Progenitor cell of endocrine pancreas (in vitro differentiated cells): ENCODE data around the gene NRG4. TPM values are rescaled to one million over a fixed set of nuclear protein-coding genes. Genes with fewer than 3 reads are reported as not detected.
A peak's percentile ranks its signal among the peaks of the same experiment; 100 is the strongest.
"Not testable (repeated sequence)": the region's sequence is repeated elsewhere in the genome, so short reads cannot be mapped to it uniquely, and the experiment has no call there.

ENCODE experiments used
- DNase-seq: peaks from one replicate; pipeline ENCODE4 v3.0.0; 2021; ENCODE audit warnings: low spot score; ENCODE audit not compliant: unreplicated experiment
- H3K27ac Mint-ChIP-seq: 2 replicates; pipeline ENCODE4 v1.8.0; 2021; ENCODE audit warnings: mild to moderate bottlenecking, moderate library complexity, mixed read lengths
- H3K27me3 Mint-ChIP-seq: 2 replicates; pipeline ENCODE4 v1.8.0; 2021; ENCODE audit warnings: mixed read lengths
- H3K36me3 Mint-ChIP-seq: 2 replicates; pipeline ENCODE4 v1.8.0; 2022; ENCODE audit warnings: mixed read lengths; ENCODE audit not compliant: insufficient read depth
- H3K4me1 Mint-ChIP-seq: 2 replicates; pipeline ENCODE4 v1.8.0; 2021; ENCODE audit warnings: low read depth, mixed read lengths
- H3K4me3 Mint-ChIP-seq: 2 replicates; pipeline ENCODE4 v1.8.0; 2021; ENCODE audit warnings: low read depth, mild to moderate bottlenecking, moderate library complexity, mixed read lengths
- H3K9me3 Mint-ChIP-seq: 2 replicates; pipeline ENCODE4 v1.8.0; 2021; ENCODE audit warnings: low read depth, mixed read lengths
- total RNA-seq: library from RNA; stranded (reverse); gene quantifications from 2 replicates; pipeline ENCODE4 v1.2.1, GENCODE V29; 2021
- TF ChIP-seq, protein P1 (sequence below): fragments of 200-600 bp; sonication (generic); IDR thresholded peaks from one replicate; pipeline ENCODE4 v1.5.0; 2021; ENCODE audit warnings: antibody characterized with exemption, mild to moderate bottlenecking; ENCODE audit not compliant: unreplicated experiment

Gene NRG4
- total RNA-seq, 1 donor from 2014 or later, result 1.0 TPM

DNA sequence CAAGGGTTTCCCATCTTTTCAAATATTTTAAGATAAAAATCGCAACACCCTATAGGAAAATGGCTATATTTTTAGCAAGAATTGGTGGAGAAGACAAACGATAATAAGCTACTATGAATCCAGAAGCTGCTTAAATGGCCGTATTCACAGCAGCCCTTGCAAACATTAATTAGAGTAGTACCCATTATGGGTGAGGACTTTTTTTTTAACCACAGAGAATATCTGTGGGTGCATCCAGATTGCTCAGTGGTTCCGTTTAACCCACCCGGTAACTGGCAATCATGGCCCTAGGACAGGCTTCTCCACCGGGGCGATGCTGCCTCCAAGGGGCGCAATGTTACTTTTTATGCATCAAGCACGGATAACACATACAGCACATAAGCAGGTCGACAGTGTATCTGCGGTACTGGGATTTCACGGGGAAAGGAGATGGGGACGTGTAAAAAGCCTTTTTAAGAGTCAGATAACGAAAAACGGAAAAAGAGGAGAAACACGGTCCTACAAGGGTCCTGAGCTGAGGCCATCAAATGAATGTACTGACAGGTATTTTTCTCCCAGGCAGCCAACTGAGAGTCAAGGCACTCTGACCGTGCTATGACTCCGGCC is 46.6 kb upstream of the NRG4 start:
- H3K36me3 Mint-ChIP-seq, result no peaks in the 10 kb centered on the region

DNA sequence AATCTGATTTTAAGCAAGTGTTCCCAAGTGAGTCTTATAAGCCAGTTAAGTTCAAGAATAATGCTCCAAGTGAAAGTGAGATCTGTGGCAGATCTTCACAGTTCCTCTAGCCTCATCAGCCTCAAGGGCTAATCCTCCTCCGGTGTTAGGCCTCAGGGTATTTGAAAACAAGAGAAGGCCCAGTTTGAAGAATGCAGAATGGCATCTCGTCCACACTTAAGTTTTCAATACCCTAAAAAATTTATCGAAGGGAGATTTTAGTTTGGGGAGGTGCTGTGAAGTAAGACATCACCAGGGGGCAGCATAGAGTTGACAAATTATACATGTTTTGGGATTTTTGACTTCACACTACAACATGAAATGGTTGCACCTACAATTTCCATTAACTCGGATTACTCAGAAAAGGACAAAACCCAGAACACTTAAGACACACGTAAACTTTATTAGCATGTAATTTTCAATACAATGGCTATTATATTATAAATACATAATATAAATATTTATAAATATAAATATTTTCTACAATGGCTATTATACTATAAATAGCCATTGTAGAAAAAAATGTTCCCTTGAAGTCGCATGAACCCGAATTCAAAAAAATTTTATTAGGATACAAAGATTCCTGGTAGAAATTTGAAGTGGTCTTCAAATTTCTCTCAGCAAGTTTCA is 45.2 kb upstream of the NRG4 start:
- no peak overlapping the region for H3K27ac Mint-ChIP-seq
- TF ChIP-seq, protein P1, sequence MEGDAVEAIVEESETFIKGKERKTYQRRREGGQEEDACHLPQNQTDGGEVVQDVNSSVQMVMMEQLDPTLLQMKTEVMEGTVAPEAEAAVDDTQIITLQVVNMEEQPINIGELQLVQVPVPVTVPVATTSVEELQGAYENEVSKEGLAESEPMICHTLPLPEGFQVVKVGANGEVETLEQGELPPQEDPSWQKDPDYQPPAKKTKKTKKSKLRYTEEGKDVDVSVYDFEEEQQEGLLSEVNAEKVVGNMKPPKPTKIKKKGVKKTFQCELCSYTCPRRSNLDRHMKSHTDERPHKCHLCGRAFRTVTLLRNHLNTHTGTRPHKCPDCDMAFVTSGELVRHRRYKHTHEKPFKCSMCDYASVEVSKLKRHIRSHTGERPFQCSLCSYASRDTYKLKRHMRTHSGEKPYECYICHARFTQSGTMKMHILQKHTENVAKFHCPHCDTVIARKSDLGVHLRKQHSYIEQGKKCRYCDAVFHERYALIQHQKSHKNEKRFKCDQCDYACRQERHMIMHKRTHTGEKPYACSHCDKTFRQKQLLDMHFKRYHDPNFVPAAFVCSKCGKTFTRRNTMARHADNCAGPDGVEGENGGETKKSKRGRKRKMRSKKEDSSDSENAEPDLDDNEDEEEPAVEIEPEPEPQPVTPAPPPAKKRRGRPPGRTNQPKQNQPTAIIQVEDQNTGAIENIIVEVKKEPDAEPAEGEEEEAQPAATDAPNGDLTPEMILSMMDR, result peak; percentile 87
- peaks cover 33% of the 10 kb centered on the region for H3K27me3 Mint-ChIP-seq
- H3K4me1 Mint-ChIP-seq, result peaks cover 9% of the 10 kb centered on the region
- no peaks in the 10 kb centered on the region for H3K36me3 Mint-ChIP-seq
- peak; percentile 17 for DNase-seq
- H3K9me3 Mint-ChIP-seq, result no peaks in the 10 kb centered on the region
- H3K4me3 Mint-ChIP-seq, result no peak overlapping the region

More for the DNA sequence above, 46.6 kb upstream of the NRG4 start:
- H3K4me3 Mint-ChIP-seq, result peak overlapping the region; percentile 87
- TF ChIP-seq, protein P1, result no peak
- H3K27me3 Mint-ChIP-seq, result peaks cover 44% of the 10 kb centered on the region
- peak overlapping the region; percentile 83 for H3K27ac Mint-ChIP-seq
- peaks cover 9% of the 10 kb centered on the region for H3K4me1 Mint-ChIP-seq
- no peaks in the 10 kb centered on the region for H3K9me3 Mint-ChIP-seq
- no peak for DNase-seq

DNA sequence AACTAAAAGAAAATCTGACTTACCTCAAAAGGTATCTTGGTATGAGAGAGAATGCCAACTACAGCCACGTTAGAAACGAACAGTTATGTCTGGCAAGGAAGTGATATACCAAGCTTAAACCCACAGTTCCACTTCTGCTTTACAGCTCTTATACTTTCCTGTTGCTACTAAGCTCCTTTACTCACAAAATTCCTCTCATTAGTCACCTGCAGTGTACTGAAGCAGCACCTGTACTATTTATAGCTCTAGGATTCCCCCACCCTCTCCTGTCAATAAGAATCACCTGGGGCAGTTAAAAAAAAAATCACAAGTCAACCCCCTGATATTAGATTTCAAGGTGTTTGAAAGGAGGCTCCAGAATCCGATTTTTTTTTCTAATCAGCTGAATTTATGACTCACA is 44.7 kb upstream of the NRG4 start:
- Mint-ChIP-seq H3K9me3 (no peaks in the 10 kb centered on the region), H3K27ac (no peak overlapping the region), H3K4me3 (no peak overlapping the region), H3K4me1 (peaks cover 9% of the 10 kb centered on the region), H3K27me3 (peaks cover 28% of the 10 kb centered on the region), H3K36me3 (no peaks in the 10 kb centered on the region)
- no peak for DNase-seq
- TF ChIP-seq, protein P1, result no peak

DNA sequence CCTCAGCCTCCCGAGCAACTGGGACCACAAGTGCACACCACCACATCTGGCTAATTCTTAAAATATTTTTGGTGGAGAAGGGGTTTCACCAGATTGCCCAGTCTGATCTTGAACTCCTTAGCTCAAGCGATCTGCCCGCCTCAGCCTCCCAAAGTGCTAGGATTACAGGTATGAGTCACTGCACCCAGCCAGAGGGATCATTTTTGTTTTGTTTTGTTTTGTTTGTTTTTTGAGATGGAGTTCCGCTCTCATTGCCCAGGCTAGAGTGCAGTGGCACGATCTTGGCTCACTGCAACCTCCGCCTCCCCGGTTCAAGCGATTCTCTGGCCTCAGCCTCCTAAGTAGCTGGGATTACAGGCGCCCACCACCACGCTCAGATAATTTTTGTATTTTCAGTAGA is 42.0 kb upstream of the NRG4 start:
- H3K4me1 Mint-ChIP-seq, H3K4me3 Mint-ChIP-seq, H3K9me3 Mint-ChIP-seq, H3K36me3 Mint-ChIP-seq, DNase-seq, H3K27ac Mint-ChIP-seq: not testable (repeated sequence)
- peaks cover 13% of the 10 kb centered on the region for H3K27me3 Mint-ChIP-seq

DNA sequence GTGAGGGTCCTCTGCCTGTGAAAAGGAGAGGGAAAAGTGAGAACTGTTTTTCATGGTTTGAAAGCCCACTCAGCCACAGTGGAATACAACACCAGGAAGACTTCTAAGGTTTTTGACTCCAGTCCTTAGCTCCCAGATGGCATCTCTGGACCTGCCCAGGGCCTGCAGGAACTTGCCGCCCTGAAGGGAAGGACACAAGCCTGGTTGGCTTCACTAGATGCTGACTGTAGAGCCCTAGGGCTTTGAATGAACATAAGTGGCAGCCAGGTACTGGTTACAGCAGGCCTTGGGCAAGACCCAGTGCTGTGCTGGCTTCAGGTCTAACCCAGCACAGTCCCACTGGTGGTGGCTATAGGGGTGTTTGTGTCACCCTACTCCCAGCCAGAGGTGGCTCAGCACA is 26.3 kb upstream of the NRG4 start:
- peaks cover 7% of the 10 kb centered on the region for H3K36me3 Mint-ChIP-seq
- peaks cover 20% of the 10 kb centered on the region for H3K4me1 Mint-ChIP-seq
- no peak for DNase-seq
- no peak overlapping the region for H3K27ac Mint-ChIP-seq
- H3K27me3 Mint-ChIP-seq, result no peaks in the 10 kb centered on the region
- H3K9me3 Mint-ChIP-seq, result peaks cover 34% of the 10 kb centered on the region
- no peak overlapping the region for H3K4me3 Mint-ChIP-seq
- TF ChIP-seq, protein P1, result no peak

DNA sequence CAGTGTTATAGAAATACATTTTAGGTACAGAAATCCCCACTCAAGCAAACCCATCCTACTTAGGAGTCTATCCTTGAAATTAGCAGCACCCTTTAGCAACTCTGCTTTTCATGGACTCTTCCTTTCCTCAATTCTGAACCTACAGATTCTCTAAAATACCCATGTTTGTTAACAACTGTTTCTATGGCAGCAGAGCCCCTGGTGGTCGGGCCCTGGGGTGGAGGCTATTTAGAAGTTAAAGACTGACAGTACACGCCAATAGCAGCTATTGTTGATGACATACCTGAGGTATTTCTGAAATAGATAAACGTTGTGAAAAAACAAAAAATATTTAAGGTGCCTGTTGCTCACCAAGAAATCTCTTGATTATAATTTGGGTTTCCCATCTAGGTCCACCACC is 23.4 kb upstream of the NRG4 start:
- no peak overlapping the region for H3K27ac Mint-ChIP-seq
- no peaks in the 10 kb centered on the region for H3K27me3 Mint-ChIP-seq
- peaks cover 2% of the 10 kb centered on the region for H3K36me3 Mint-ChIP-seq
- no peak overlapping the region for H3K4me3 Mint-ChIP-seq
- TF ChIP-seq, protein P1, result no peak
- DNase-seq, result no peak
- H3K9me3 Mint-ChIP-seq, result peaks cover 9% of the 10 kb centered on the region
- H3K4me1 Mint-ChIP-seq, result peaks cover 20% of the 10 kb centered on the region
